Activated CD8-positive, alpha-beta memory T cell treated with anti-CD3 and anti-CD28 coated beads for 24 hours (primary cell): ENCODE data around the gene HOMER3.

Experiments used
- DNase-seq: peaks from one replicate; pipeline ENCODE4 v3.0.0-alpha.2; 2020

The HOMER3 gene

GRCh38 chr19:18940769-18941627, at the start of gene HOMER3:
HOMER3 (minus strand) TSS chr19:18941217; CDS start chr19:18938982, 2,235 bp downstream.
- peak; percentile 90 for DNase-seq

GRCh38 chr19:18990128-18990708, 49.2 kb upstream of the HOMER3 start:
- no peak for DNase-seq

- no peak for DNase-seq
Measured at GRCh38 chr19:18989316-18989715, 48.3 kb upstream of the HOMER3 start.

- DNase-seq: no peak
Measured at GRCh38 chr19:18987456-18987855, 46.4 kb upstream of the HOMER3 start.

- no peak for DNase-seq
Measured at GRCh38 chr19:18985257-18985656, 44.2 kb upstream of the HOMER3 start.

- DNase-seq: no peak
Measured at GRCh38 chr19:18984251-18984650, 43.2 kb upstream of the HOMER3 start.

GRCh38 chr19:18982669-18983068, 41.7 kb upstream of the HOMER3 start:
- DNase-seq: no peak

GRCh38 chr19:18980432-18981020, 39.5 kb upstream of the HOMER3 start:
- DNase-seq: no peak

GRCh38 chr19:18978616-18979015, 37.6 kb upstream of the HOMER3 start:
- no peak for DNase-seq

GRCh38 chr19:18975869-18976268, 34.9 kb upstream of the HOMER3 start:
- DNase-seq: no peak

- no peak for DNase-seq
Measured at GRCh38 chr19:18975011-18975410, 34.0 kb upstream of the HOMER3 start.

GRCh38 chr19:18972851-18973250, 31.8 kb upstream of the HOMER3 start:
- DNase-seq: no peak

GRCh38 chr19:18972301-18972811, 31.3 kb upstream of the HOMER3 start:
- DNase-seq: no peak

GRCh38 chr19:18969931-18970659, 29.1 kb upstream of the HOMER3 start:
- no peak for DNase-seq

- no peak for DNase-seq
Measured at GRCh38 chr19:18967358-18968146, 26.5 kb upstream of the HOMER3 start.

GRCh38 chr19:18966307-18966706, 25.3 kb upstream of the HOMER3 start:
- no peak for DNase-seq

GRCh38 chr19:18964121-18964520, 23.1 kb upstream of the HOMER3 start:
- no peak for DNase-seq

- no peak for DNase-seq
Measured at GRCh38 chr19:18961767-18962620, 21.0 kb upstream of the HOMER3 start.

GRCh38 chr19:18960370-18960769, 19.4 kb upstream of the HOMER3 start:
- no peak for DNase-seq

- DNase-seq: no peak
Measured at GRCh38 chr19:18955042-18955441, 14.0 kb upstream of the HOMER3 start.

- DNase-seq: no peak
Measured at GRCh38 chr19:18954094-18954493, 13.1 kb upstream of the HOMER3 start.
